T-helper 9 cell (primary cell): ENCODE results near the gene RPL18.
"Not testable (repeated sequence)": the region's sequence is repeated elsewhere in the genome, so short reads cannot be mapped to it uniquely, and the experiment has no call there.

Experiments used
- DNase-seq: peaks from one replicate; pipeline ENCODE4 v3.0.0-alpha.2; 2020

RPL18 gene

DNA sequence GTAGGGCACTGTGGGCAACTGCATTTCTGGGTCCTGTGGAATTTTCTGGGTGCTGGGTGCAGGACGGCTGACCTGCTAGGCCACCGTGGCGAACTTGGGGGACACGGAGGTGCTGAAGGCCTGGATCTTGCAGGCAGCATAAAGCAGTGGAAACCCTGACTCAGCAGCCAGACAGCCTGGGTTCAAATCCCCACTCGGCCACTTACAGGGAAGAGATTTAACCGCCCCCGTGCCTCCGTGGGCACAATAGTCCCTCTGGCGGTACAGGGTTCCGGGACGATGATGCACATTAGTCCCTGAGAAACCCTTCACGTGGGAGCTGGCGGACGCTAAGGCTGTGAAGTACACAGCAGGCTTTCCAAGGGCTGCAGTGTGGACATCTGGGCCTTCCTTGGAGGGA is 7.1 kb downstream of the RPL18 start:
- no peak for DNase-seq

DNA sequence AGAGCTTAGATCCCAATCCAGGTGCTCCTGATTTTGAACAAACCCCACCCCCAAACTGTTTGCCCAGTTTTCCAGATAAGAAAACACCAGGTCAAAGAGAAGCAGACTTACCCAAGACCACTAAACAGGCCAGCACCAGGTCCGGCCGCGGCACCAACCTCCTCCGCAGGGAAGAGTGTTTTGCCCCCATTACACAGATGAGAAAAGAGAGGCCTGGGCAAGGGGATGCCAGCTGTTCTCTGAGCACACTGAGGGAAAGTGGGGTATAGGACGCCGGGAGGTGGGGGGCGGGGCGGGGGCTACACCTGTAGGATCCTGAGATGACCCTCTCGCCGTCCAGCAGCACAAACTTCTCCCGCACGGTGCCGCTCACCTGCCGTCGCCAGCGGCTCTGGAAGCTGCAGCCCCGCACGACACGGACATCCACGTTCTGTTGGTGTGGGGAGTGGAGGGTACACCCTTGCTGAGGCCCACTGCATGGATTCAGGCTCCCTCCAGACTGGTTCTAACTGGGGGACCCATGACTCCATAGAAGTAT is 9.3 kb downstream of the RPL18 start:
- DNase-seq, result no peak

DNA sequence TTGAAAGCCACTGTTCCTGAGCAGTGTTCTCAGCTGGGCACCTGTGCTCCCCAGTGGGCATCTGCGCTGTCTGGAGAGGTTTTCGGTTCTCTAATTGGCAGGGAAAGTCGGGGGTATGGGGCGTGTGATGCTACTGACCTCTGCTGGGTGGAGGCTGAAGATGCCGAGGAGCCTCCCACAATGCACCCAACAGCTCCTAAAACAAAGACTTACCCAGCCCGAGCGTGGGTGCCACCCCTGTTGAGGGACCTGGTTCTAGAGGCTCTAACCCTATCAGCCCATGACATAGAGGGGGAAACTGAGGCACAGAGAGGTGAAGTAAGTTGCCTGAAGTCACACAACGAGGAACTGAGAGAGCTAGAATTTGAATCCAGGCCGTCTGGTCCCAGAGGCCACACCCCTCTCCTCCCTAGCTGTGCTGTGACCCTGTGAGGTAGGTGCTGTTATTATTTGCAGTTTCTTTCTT is 10.1 kb downstream of the RPL18 start:
- peak; percentile 31 for DNase-seq

DNA sequence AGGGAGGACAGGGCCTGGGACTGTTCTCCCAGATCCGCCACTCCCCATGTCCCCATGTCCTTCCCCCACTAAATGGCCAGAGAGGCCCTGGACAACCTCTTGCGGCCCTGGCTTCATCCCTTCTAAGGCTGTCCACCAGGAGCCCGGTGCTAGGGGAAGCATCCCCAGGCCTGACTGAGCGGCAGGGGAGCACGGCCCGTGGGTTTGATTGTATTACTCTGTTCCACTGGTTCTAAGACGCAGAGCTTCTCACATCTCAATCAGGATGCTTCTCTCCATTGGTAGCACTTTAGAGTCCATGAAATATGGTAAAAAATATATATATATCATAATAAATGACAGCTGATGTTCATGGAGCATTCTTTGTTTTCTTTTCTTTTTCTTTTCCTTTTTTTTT is 11.6 kb downstream of the RPL18 start:
- no peak for DNase-seq

- no peak for DNase-seq
These were observed 12.3 kb downstream of the RPL18 start, which contains the start of gene SPACA4 for GRCh38 chr19:48606463-48607358. Gene SPACA4 (plus strand): TSS chr19:48606742. CDS start chr19:48606979, 237 bp downstream.

DNA sequence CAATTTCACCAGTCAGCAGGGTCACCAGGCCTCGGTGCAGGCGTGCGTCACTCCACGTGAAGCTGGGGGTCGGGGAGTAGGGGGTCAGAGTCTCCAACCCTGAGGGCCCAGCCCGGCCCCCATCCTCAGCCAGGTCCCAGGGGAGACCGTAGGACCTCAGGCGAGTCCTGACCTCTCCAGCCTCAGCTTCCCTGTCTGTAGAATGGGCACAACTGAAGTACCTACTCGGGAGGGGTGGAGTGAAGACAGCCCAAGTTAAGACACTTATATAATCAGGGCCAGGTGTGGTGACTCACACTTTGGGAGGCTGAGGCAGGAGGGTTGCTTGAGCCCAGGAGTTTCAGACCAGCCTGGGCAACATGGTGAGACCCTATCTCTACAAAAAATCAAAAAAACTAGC is 15.1 kb downstream of the RPL18 start:
- no peak for DNase-seq

DNA sequence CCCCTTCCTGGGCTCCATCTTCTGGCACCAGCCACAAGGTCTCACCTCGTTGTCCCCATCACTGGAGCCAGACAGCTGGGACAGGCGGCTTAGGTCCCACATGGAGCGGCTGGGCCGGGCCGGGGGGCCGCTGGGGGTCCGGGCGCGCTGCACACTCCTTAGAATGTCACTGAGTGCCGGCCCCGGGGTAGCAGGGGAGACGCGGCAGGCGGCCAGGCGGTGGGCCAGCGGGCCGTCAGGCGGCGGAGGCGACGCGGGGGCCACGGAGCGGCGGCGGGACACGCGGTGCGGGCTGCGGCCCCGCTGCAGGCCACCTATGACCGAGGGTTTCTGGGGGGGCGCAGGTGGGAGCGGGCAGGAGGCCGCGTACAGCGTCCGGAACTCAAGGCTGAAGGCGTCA is 15.5 kb downstream of the RPL18 start:
- no peak for DNase-seq

DNA sequence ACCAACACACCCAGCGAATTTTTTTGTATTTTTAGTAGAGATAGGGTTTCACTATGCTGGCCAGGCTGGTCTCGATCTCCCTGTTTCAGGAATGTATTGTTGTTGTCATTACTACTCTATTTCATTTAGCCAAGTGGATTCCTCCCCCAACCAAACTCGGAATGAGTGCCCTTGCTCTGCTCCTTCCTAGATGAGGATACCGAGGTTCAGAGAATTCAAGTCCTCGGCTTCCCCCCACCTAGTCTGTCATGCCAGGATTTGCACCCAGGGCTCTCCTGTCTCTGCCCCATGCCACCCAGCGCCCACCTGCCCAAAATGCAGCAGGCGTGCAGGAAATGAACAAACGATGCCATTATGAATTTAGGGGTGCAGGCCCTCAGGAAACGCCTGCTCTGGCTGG is 16.0 kb downstream of the RPL18 start:
- no peak for DNase-seq

DNA sequence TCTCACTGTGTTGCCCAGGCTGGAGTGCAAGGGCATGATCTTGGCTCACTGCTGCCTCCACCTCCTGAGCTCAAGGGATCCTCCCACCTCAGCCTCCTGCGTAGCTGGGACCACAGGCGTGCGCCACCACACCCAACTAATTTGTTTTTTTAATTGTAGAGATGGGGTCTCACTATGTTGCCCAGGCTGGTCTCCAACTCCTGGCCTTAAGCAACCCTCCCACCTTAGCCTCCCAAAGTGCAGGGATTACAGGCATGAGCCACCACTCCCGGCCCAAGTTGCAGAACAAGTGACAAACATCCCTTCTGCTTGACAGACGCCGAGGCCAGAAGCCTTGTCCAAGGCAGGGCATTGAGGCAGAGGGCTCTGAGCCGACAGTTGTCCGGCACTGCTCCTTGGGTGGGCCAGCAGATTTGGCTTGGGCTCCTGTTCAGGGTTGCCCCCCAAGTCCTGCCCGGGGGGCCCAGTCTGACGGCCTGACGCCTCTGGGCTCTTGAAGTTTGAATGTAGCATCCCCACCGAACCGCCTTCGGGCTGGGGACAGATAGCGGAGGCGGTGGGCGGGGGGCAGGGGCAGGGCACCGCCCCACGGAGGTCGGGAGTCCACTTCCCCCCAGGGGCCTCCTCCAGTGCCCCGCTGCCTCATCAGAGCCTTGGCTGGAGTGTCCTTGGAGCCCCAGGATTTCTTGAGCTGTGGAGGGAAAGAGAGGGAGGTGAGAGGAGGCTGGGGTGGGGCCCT is 18.1 kb downstream of the RPL18 start:
- no peak for DNase-seq

DNA sequence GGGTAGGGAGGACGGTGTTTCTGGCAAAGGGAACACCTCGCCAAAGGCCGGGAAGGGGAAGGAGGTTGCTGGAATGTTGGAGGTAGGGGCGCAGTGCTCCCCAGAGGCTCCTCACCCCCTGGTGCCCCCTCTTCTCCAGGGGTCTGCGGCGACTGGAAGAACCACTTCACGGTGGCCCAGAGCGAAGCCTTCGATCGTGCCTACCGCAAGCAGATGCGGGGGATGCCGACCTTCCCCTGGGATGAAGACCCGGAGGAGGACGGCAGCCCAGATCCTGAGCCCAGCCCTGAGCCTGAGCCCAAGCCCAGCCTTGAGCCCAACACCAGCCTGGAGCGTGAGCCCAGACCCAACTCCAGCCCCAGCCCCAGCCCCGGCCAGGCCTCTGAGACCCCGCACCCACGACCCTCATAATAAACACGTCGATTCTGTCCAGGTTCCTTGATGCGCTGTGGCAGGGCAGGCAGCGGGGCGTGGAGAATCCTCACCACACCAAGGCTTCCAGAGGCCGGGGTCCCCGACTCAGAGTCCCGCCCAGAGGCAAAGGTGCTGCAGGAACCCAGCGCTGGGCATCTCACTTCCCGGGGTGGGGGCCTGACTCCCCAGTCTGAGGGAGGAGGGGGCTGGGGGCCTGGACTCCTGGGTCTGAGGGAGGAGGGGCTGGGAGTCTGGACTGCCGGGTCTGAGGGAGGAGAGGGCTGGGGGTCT is 19.8 kb downstream of the RPL18 start:
- no peak for DNase-seq

DNA sequence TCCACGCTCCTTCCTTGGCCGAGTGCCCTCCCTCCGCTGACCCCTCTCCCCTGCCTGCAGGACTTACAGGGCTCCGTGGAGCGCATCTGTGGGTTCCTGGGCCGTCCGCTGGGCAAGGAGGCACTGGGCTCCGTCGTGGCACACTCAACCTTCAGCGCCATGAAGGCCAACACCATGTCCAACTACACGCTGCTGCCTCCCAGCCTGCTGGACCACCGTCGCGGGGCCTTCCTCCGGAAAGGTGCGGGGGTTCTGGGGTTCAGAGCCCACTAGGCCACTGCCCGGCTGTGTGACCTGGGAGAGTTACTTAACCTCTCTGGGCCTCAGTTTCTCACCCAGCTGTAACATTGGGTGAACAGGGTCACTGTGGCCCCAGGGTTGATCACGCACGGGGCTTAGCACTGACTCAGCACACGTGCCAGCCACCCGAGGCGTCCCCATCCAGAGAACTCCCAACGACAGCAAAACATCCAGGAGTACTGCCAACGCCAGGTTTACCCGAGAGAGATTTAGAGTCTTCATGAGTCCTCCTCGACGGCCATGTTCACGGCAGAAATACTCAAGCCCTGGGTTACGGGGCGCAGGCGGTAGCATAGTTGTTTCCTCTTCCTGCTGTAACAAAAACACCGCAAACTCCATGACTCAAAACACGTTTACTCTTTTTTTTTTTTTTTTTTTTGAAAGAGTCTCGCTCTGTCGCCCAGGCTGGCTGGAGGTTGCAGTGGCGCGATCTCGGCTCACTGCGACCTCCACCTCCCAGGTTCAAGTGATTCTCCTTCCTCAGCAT is 22.1 kb downstream of the RPL18 start:
- DNase-seq, result peak; percentile 38

DNA sequence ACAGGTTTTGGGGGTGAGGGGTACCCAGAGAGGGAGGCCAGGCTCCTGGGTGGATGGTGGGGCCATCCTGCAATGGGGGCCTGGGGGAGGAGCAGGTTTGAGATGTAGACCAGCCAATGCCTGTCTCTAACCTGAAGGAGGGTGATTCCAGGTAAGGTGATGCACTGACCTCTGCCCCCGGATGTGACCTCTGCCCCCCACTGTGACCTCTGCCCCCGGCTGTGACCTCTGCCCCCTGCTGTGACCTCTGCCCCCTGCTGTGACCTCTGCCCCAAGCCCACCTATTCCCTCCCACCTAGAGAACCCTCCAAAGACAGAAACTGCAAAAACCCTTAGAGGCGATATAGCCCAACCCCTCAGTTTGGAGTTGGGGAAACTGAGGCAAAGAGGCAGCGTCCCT is 22.7 kb downstream of the RPL18 start:
- no peak for DNase-seq

- no peak for DNase-seq
These were observed 23.1 kb downstream of the RPL18 start for GRCh38 chr19:48595833-48596232.

DNA sequence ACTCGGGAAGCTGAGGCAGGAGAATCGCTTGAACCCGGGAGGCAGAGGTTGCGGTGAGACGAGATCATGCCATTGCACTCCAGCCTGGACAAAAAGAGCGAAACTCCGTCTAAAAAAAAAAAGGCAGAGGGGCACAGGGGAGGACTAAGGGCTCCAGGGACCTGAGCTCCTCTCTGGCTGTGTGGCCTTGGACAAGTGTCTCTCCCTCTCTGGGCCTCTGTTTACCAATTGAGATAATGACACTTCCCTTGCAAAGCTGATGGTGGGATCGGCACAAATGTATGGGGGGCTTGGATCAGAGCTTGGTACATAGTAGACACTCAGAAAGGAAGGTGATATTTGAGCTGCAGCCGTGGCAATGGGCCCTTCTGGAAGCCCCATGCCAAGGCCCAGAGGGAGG is 23.8 kb downstream of the RPL18 start:
- no peak for DNase-seq

DNA sequence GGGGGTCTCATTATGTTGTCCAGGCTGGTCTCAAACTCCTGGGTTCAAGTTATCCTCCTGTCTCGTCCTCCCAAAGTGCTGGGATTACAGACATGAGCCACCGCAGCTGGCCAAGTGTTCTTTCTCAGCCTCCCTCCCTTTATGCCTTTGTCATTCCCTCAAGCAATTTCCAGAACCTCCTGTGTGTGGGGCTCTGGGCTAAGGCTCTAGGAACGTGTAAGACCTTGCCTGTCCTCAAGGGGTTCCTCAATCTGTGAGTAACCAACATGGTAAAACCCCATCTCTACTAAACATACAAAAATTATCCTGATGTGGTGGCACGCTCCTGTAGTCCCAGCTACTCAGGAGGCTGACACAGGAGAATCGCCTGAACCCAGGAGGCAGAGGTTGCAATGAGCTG is 28.0 kb downstream of the RPL18 start:
- no peak for DNase-seq

GRCh38 chr19:48588670-48589401 is 30.1 kb downstream of the RPL18 start:
- peak; percentile 94 for DNase-seq

DNA sequence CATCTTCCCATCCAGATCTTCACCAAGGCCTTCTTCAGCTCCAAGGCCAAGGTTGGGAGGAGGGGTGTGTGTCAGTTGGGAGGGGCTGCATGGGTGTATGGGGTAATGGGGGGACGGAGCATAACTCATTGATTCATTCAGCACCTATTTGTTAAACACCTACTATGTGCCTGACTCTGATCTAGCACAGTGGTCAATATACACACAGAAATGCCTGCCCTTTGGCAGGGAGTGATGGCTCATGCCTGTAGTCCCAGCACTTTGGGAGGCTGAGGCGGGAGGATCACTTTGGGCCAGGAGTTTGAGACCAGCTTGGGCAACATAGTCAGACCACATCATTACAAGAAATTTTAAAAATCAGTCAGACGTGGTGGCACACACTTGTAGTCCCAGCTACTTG is 31.6 kb downstream of the RPL18 start:
- DNase-seq, result no peak

GRCh38 chr19:48582168-48582567 is 36.8 kb downstream of the RPL18 start:
- no peak for DNase-seq

GRCh38 chr19:48578891-48579290 is 40.1 kb downstream of the RPL18 start:
- DNase-seq, result no peak

- DNase-seq, result not testable (repeated sequence)
These were observed 41.1 kb downstream of the RPL18 start for GRCh38 chr19:48577908-48578307.

- no peak for DNase-seq
These were observed 42.9 kb downstream of the RPL18 start for GRCh38 chr19:48575931-48576622.
